ENCODE data around the gene SLC39A8.

The SLC39A8 gene

GRCh38 chr4:102311912-102312311, 33.4 kb downstream of the SLC39A8 start:
- Histone ChIP-seq H3K9me3 (no peaks in the 10 kb centered on the region), H3K27ac (no peak overlapping the region), H3K36me3 (no peaks in the 10 kb centered on the region), H3K4me3 (ENCODE audit: low read depth in 1 of 2, low read length in 1 of 2) (no peak overlapping the region), H3K27me3 (no peaks in the 10 kb centered on the region), H3K4me1 (ENCODE audit: control insufficient read depth in 1 of 2, insufficient read depth in 1 of 2, low read depth in 1 of 2, low read length in 1 of 2) (peaks cover 9% of the 10 kb centered on the region in 2 experiments)
- TF ChIP-seq, protein P1, sequence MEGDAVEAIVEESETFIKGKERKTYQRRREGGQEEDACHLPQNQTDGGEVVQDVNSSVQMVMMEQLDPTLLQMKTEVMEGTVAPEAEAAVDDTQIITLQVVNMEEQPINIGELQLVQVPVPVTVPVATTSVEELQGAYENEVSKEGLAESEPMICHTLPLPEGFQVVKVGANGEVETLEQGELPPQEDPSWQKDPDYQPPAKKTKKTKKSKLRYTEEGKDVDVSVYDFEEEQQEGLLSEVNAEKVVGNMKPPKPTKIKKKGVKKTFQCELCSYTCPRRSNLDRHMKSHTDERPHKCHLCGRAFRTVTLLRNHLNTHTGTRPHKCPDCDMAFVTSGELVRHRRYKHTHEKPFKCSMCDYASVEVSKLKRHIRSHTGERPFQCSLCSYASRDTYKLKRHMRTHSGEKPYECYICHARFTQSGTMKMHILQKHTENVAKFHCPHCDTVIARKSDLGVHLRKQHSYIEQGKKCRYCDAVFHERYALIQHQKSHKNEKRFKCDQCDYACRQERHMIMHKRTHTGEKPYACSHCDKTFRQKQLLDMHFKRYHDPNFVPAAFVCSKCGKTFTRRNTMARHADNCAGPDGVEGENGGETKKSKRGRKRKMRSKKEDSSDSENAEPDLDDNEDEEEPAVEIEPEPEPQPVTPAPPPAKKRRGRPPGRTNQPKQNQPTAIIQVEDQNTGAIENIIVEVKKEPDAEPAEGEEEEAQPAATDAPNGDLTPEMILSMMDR (IDR thresholded peaks at IDR 0.05): no peak

DNA sequence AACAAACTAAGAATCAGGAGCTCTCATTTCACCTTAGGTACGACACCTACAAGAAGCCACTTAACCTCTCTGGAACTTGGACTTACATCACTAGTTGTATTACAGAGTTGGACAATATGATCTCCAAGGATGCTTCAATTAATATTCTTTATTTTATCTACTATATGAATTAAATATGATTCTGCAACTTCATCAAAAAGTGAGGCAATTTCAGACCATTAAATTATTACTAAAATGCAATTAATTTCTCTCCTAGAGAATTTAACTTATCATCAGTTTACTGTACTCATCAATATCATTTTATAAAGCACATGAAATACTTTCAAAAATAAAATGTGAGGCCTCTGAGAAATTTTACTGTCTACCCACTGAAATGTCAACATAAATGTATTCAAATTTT, 33.9 kb downstream of the SLC39A8 start:
- H3K4me3 ChIP-seq (ENCODE audit: low read depth in 1 of 2, low read length in 1 of 2): no peak overlapping the region
- TF ChIP-seq, protein P1 (IDR thresholded peaks at IDR 0.05): no peak
- H3K27me3 ChIP-seq: no peaks in the 10 kb centered on the region
- H3K27ac ChIP-seq: no peak overlapping the region
- H3K4me1 ChIP-seq (ENCODE audit: control insufficient read depth in 1 of 2, insufficient read depth in 1 of 2, low read depth in 1 of 2, low read length in 1 of 2): peaks cover 9 to 13% of the 10 kb centered on the region in 2 experiments
- H3K36me3 ChIP-seq: no peaks in the 10 kb centered on the region
- no peaks in the 10 kb centered on the region for H3K9me3 ChIP-seq

- Histone ChIP-seq H3K27me3 (no peaks in the 10 kb centered on the region), H3K36me3 (no peaks in the 10 kb centered on the region), H3K4me1 (ENCODE audit: control insufficient read depth in 1 of 2, insufficient read depth in 1 of 2, low read depth in 1 of 2, low read length in 1 of 2) (peaks cover 9 to 14% of the 10 kb centered on the region in 2 experiments), H3K27ac (no peak overlapping the region), H3K4me3 (ENCODE audit: low read depth in 1 of 2, low read length in 1 of 2) (no peak overlapping the region), H3K9me3 (no peaks in the 10 kb centered on the region)
- TF ChIP-seq, protein P1 (IDR thresholded peaks at IDR 0.05): no peak
Measured at GRCh38 chr4:102308032-102308799, 37.1 kb downstream of the SLC39A8 start.

GRCh38 chr4:102305666-102306065, 39.6 kb downstream of the SLC39A8 start:
- Histone ChIP-seq H3K27ac (no peak overlapping the region), H3K9me3 (no peaks in the 10 kb centered on the region), H3K27me3 (no peaks in the 10 kb centered on the region), H3K36me3 (no peaks in the 10 kb centered on the region), H3K4me1 (ENCODE audit: control insufficient read depth in 1 of 2, insufficient read depth in 1 of 2, low read depth in 1 of 2, low read length in 1 of 2) (peaks cover 9 to 14% of the 10 kb centered on the region in 2 experiments), H3K4me3 (ENCODE audit: low read depth in 1 of 2, low read length in 1 of 2) (no peak overlapping the region)
- TF ChIP-seq, protein P1 (IDR thresholded peaks at IDR 0.05): no peak

DNA sequence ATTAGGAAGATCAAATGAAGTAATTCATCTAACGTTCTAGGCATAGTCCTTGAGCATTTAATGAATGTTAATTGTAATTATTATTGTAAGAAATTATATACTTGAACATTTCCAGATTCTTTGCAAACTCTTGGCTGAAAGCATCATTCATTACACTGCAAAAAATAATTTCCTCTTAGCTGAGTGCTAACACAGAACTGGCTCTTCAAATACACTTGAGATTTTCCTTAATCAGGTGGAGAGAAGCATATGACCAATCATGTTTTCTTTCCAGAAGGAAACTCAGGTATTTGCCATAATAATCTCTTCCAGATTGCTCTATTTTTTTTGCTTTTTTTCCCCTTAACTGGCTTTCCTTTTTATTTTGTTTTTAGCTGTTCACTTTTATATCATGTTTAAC, 42.5 kb downstream of the SLC39A8 start:
- peaks cover 1 to 5% of the 10 kb centered on the region in 2 experiments for H3K4me1 ChIP-seq (ENCODE audit: control insufficient read depth in 1 of 2, insufficient read depth in 1 of 2, low read depth in 1 of 2, low read length in 1 of 2)
- H3K4me3 ChIP-seq (ENCODE audit: low read depth in 1 of 2, low read length in 1 of 2): no peak overlapping the region
- H3K9me3 ChIP-seq: no peaks in the 10 kb centered on the region
- no peaks in the 10 kb centered on the region for H3K27me3 ChIP-seq
- no peak overlapping the region for H3K27ac ChIP-seq
- TF ChIP-seq, protein P1 (IDR thresholded peaks at IDR 0.05): no peak
- H3K36me3 ChIP-seq: no peaks in the 10 kb centered on the region

Measured in neutrophil (primary cell).